Omental fat pad (tissue), 4 donors: Measurements from ENCODE around the gene ZNF747. TPM values are rescaled to one million over a fixed set of nuclear protein-coding genes. Genes with fewer than 3 reads are reported as not detected.
"Not testable (repeated sequence)": the region's sequence is repeated elsewhere in the genome, so short reads cannot be mapped to it uniquely, and the experiment has no call there.

Source experiments
- ATAC-seq: fragments of 150-250 bp; one replicate; pipeline ENCODE4 v1.9.1; 2016; ENCODE audit warnings: mild to moderate bottlenecking, moderate library complexity; ENCODE audit not compliant: low FRiP score
- DNase-seq: peaks from one replicate; pipeline ENCODE4 v3.0.0-alpha.2; 2019; ENCODE audit warnings: low spot score
- total RNA-seq, 4 donors: library from RNA; depleted of rRNA; stranded (reverse); fragments of >200 nt; gene quantifications; one replicate each; pipeline ENCODE4 v1.1.0, GENCODE V29; 2016
- TF ChIP-seq, protein P1 (sequence below), 3 donors: fragments of 450-650 bp; IDR thresholded peaks; one replicate each; pipeline ENCODE4 v1.5.1; 2016 to 2017; ENCODE audit warnings: antibody characterized with exemption in 3 of 3, mild to moderate bottlenecking in 3 of 3, moderate library complexity in 2 of 3

ZNF747 gene
- total RNA-seq, 4 donors from 2014 or later, result 7.7 to 12.1 (median 10.4) TPM

- DNase-seq (no peak), ATAC-seq (no peak)
- TF ChIP-seq, protein P1, sequence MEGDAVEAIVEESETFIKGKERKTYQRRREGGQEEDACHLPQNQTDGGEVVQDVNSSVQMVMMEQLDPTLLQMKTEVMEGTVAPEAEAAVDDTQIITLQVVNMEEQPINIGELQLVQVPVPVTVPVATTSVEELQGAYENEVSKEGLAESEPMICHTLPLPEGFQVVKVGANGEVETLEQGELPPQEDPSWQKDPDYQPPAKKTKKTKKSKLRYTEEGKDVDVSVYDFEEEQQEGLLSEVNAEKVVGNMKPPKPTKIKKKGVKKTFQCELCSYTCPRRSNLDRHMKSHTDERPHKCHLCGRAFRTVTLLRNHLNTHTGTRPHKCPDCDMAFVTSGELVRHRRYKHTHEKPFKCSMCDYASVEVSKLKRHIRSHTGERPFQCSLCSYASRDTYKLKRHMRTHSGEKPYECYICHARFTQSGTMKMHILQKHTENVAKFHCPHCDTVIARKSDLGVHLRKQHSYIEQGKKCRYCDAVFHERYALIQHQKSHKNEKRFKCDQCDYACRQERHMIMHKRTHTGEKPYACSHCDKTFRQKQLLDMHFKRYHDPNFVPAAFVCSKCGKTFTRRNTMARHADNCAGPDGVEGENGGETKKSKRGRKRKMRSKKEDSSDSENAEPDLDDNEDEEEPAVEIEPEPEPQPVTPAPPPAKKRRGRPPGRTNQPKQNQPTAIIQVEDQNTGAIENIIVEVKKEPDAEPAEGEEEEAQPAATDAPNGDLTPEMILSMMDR (IDR thresholded peaks at IDR 0.05), result no peak
Observed at GRCh38 chr16:30524575-30525568, 9.8 kb downstream of the ZNF747 start.

- no peak for ATAC-seq
- DNase-seq, result no peak
Observed at GRCh38 chr16:30523768-30524574, 10.7 kb downstream of the ZNF747 start.

DNA sequence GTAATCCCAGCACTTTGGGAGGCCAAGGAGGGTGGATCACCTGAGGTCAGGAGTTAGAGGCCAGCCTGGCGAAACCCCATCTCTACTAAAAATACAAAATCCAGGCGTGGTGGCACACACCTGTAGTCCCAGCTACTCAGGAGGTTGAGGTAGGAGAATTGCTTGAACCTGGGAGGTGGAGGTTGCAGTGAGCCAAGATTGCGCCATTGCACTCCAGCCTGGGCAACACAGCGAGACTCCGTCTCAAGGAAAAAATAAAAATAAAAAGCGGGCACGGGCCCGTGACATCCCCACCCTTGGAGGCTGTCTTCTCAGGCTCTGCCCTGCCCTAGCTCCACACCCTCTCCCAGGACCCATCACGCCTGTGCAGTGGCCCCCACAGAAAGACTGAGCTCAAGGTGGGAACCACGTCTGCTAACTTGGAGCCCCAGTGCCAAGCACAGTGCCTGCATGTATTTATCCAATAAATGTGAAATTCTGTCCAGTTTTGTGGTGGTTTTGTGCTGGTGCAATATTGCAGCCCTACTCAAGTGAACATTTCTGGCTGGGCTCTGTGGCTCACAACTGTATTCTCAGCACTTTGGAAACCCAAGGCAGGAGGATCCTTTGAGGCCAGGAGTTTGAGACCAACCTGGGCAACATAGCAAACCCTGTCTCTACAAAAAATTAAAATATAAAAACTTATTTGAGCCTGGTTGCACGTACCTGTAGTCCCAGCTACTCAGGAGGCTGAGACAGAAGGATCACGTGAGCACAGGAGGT, 11.8 kb downstream of the ZNF747 start:
- not testable (repeated sequence) for DNase-seq, ATAC-seq

More at GRCh38 chr16:30523768-30524574, 10.7 kb downstream of the ZNF747 start:
- TF ChIP-seq, protein P1 (IDR thresholded peaks at IDR 0.05), result no peak

DNA sequence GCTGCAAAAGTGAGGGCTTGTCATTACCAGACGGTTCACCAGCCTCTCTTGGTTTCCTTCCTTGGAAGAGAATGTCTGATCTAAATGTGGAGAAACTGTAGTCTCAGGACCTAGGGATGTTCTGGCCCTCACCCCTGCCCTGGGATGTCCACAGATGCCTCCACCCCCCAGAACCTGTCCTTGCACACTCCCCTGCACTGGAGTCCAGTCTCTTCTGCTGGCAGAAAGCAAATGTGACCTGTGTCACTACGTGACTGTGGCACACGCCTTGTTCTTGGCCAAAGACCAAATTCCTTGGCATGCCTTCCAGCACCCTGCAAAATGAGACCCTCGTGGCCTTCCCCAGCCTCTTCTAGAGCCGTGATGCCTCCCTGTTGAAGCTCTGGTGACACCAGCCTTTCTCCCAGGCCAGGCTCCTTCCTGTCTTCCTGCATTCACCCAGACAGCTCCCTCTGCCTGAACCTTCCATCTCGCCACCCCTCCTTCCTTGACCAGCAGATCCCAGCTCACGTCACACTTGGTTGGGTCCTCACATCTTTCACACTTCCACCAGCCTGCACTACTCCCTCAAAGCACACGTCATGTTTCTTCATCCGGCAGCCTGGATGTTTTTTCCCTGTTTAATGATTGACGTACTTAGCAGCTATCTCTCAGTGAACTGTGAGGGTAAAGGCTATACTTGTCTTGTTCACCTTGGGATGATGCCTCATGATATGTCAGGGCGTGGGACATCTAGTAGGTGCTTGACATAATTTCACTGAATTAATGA, 12.6 kb downstream of the ZNF747 start:
- TF ChIP-seq, protein P1 (IDR thresholded peaks at IDR 0.05), result no peak
- no peak for DNase-seq
- ATAC-seq, result no peak

DNA sequence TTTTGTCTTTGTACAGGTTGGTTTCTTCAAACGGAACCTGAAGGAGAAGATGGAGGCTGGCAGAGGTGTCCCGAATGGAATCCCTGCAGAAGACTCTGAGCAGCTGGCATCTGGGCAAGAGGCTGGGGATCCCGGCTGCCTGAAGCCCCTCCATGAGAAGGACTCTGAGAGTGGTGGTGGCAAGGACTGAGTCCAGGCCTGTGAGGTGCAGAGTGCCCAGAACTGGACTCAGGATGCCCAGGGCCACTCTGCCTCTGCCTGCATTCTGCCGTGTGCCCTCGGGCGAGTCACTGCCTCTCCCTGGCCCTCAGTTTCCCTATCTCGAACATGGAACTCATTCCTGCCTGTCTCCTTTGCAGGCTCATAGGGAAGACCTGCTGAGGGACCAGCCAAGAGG, 13.2 kb downstream of the ZNF747 start:
- TF ChIP-seq, protein P1 (IDR thresholded peaks at IDR 0.05), result no peak
- no peak for ATAC-seq
- DNase-seq, result no peak

GRCh38 chr16:30519120-30520049, 15.3 kb downstream of the ZNF747 start:
- ATAC-seq, result no peak
- no peak for DNase-seq
- TF ChIP-seq, protein P1 (IDR thresholded peaks at IDR 0.05), result no peak
